DMS53 treated with DMSO at 0.1 percent for 48 hours (cell line): ENCODE data around the gene TTLL7.

ENCODE experiments used
- DNase-seq: peaks from one replicate; lab custom pipeline; 2025; ENCODE audit not compliant: unreplicated experiment; lab: John Stamatoyannopoulos, UW

TTLL7 gene, protein sequence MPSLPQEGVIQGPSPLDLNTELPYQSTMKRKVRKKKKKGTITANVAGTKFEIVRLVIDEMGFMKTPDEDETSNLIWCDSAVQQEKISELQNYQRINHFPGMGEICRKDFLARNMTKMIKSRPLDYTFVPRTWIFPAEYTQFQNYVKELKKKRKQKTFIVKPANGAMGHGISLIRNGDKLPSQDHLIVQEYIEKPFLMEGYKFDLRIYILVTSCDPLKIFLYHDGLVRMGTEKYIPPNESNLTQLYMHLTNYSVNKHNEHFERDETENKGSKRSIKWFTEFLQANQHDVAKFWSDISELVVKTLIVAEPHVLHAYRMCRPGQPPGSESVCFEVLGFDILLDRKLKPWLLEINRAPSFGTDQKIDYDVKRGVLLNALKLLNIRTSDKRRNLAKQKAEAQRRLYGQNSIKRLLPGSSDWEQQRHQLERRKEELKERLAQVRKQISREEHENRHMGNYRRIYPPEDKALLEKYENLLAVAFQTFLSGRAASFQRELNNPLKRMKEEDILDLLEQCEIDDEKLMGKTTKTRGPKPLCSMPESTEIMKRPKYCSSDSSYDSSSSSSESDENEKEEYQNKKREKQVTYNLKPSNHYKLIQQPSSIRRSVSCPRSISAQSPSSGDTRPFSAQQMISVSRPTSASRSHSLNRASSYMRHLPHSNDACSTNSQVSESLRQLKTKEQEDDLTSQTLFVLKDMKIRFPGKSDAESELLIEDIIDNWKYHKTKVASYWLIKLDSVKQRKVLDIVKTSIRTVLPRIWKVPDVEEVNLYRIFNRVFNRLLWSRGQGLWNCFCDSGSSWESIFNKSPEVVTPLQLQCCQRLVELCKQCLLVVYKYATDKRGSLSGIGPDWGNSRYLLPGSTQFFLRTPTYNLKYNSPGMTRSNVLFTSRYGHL

DNA sequence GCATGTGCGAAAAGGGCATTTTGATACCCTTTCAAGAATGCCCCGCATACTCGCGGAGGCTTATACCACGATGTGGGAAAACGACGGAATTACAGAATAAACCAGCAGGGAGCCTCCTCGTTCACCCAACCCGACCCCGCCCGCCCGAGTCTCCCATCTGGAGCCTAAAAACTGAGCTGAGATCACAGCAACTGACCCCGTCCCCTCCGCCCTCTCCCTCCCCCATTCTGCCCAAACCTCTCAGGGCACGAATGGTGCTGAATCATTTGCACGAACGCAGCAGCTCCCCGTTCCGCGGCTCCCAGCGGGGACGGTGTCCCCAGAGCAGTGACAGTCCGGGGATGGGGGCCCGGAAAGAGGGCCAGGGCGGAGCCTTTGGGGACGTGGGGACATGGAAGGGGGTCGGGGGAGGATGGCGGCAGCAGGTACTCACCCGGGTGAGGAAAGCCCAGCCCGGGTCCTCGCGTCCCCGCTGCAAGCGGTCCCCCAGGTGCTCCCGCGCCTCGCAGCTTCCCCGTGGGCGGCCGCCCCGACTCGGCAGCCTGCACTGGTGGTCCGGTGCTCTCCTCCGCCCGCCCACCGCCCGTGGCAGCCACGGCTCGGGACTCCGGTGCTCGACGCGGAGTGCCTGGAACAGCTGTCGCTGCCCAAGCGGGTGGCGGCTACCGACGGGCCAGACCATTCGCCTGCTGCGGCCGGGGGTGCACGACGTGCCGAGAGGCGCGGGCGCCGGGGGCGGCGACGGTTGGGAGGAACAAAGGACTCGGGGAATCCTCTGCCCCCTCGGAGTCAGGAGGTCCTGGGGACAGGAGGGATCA is at the start of gene TTLL7:
TTLL7 (minus strand) TSS at position 635 of the 818 bp plus-strand sequence. CDS start 46,921 bp downstream, outside the sequence.
- peak; percentile 83 for DNase-seq

DNA sequence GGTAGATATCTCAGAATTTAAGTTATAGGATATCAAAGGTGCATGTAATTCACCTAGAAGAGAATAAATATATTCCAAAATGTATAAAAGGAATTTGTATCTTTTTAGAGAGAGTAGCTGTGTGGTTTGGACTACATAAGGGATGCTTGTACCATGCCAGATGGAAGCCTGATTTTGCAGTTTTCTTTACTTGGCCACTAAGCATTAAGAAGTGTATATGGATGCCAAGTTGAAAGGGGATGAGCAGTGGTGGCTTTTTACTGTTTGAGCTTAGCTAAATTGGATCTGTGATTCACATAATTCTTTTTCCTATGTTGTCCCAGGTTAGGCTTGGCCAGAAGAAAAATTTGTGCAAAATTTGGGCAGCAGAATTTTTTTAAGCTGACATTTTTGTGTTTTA is 43.5 kb upstream of the TTLL7 start:
- DNase-seq = no peak

DNA sequence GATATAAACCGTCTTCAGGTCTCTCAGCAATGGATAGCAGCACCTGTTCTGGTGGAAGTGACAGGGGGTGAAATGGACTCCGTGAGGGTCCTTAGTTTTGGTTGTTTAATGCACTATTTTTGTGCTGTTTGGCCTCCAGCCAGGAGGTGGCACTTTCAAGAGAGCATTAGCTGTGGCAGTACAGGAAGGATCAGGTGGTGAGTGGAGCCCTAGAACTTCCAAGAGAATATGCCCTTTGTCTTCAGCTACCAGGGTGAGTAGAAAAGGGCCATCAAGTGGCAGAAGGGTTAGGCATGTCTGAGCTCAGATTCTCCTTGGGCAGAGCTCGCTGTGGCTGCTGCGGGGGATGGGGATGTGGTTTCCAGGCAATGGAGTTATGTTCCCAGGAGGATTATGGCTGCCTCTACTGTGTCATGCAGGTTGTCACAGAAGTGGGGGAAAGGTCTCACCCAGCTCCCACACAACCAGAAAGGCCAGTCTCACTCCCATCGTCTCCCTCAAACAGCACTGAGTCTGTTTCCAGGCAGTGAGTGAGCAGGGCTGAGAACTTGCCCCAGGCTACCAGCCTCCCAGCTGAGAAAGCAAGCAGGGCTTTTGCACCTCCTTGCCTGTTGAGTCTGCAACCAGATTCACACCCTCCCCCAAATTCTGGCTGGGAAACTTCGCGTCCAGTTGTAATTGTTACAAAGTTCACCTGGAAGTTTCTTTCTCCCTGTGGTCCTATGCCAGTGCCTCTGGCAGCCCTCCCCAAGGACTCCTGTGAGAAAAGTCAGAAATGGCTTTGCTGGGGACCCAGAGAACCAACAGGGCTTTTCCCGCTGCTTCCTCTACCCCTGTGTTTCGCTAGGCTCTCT is 39.1 kb upstream of the TTLL7 start:
- DNase-seq = no peak

DNA sequence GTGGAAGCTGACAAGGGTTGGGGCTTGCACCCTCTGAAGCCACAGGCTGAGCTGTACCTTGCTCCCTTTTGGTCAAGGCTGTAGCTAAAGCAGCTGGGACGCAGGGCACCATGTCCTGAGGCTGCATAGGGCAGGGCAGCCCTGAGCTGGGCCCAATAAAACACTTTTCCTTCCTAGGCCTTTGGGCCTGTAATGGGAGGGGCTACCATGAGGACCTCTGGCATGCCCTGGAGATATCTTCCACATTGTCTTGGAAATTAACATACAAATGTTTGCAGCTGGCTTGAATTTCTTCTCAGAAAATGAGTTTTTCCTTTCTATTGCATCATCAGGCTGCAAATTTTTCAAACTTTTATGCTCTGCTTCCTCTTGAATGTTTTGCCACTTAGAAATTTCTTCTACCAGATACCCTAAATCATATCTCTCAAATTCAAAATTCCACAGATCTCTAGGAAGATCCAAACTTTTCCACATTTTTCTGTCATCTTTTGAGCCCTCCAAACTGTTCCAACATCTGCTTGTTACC is 32.9 kb upstream of the TTLL7 start:
- no peak for DNase-seq

DNA sequence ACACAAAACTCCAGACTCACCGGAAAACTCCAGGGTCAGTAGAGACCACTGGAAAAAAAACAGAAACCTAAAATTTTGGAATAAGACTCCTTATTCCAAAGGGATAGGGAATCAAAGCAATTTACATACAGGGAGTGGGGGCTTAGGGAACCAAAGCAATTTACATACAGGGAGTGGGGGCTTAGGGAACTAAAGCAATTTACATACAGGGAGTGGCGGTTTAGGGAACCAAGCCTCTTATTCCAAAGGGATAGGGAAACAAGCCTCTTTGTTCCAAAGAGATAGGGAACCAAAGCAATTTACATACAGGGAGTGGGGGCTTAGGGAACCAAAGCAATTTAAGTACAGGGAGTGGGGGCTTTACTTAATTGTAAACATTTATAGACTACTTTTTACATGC is 28.4 kb upstream of the TTLL7 start:
- DNase-seq = no peak

DNA sequence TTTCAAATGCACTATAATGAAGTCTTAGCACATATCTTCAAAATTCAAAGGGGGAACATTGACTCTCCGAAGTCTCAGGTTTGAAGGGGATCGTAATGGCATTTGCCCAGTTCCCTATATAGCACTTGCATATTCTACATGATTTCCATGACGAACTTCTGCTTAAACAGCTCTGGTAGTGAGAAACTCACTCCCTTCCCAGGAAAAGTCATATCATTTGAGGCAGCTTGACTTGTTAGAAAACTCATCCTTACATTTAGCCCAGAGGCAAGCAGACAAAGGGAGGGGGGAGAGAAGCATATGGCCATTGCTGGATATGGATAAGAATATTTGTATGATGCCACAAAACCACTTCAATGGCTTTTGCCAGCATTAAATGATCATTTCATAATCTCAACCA is 27.0 kb upstream of the TTLL7 start:
- no peak for DNase-seq

DNA sequence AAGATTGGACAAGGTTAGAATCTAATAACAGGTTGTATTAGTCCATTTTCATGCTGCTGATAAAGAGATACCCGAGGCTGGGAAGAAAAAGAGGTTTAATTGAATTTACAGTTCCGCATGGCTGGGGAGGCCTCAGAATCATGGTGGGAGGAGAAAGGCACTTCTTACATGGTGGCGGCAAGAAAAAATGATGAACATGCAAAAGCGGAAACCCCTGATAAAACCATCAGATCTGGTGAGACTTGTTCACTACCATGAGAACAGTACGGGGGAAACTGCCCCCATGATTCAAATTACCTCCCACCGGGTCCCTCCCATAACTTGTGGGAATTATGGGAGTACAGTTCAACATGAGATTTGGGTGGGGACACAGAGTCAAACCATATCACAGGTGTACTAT is 22.9 kb upstream of the TTLL7 start:
- DNase-seq = no peak

DNA sequence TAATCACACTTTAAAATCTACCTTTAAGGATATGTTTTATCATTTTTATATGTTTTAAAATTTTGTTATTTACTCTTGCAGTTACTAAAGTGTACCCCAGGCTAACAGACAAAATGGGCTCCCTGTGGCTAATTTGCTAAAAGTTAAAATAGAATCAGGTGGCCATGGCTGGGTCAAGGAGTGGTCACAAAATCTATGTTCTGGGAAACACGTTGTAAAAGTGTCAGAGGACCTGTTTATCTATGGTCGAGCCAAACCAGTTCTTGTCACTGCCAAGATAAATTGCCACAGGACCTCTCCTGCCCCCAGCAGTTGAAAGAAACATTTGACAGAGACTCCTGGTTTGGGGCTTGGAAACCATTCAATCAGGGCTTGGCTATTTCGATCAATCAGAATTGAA is 21.2 kb upstream of the TTLL7 start:
- peak; percentile 45 for DNase-seq

DNA sequence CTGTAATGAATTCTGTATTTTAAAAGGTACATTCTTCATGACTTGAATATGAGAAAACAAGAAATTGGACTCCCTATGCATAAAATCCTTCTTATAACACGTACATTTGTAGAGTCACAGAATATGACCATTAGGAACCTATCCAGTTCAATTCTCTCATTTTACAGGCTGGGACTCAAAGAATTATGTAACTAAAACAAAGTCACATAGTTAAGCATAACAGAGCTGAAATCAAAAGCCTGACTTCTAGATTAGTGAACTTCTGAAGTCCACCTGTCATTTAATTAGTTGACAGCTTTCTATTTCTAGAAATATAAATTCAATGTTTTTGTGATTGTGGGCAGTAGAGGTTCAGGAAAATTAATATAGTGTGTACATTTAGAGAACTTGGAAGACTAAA is 20.3 kb upstream of the TTLL7 start:
- peak; percentile 81 for DNase-seq

DNA sequence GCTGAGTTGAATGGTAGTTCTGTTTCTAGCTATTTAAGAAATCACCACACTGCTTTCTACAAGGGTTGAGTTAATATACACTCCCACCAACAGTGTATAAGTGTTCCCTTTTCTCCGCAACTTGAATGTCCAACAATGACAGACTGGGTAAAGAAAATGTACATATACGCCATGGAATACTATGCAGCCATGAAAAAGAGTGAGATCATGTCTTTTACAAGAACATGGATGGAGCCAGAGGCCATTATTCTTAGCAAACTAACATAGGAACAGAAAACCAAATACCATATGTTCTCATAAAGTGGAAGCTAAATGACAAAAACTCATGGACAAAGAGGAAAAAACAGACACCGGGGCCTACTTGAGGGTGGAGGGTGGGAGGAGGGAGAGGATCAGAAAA is 14.8 kb upstream of the TTLL7 start:
- DNase-seq = no peak

DNA sequence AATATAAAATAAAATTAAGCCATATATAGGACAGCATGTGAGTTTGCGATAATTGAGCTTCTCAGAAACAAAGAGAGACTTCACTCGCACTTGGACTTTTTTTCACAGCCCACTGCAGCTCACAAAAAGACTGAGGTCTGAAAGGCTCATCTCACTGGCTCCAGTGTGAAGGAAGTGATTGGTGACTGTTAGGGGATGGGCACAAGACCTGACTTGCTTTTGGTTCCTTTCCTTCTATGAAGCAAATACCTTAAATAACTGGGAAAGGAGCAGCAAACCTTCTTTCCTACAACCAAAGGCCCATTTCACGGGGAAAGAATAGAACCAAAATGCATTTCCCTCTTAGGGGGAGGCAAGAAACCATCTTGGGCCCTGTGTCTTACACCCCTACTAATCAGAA is 13.1 kb upstream of the TTLL7 start:
- no peak for DNase-seq

DNA sequence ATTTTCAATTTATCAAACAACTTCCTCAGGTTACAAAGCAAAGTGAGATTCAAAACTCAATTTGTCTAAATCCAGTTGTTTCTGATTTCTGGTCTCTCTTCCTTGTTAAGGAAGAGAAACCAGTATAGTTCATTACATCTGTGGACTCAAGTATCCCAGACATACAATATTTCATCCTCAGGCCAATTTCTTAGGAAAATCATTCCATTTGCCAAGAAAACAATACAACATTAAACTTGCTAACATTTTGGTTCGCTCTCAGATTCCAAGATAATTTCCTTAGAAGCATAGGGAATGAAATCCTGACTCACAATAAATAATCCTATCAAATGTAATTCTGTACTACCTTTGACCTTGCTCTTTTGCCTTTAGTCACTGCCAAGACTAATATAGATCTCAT is 11.2 kb upstream of the TTLL7 start:
- no peak for DNase-seq

DNA sequence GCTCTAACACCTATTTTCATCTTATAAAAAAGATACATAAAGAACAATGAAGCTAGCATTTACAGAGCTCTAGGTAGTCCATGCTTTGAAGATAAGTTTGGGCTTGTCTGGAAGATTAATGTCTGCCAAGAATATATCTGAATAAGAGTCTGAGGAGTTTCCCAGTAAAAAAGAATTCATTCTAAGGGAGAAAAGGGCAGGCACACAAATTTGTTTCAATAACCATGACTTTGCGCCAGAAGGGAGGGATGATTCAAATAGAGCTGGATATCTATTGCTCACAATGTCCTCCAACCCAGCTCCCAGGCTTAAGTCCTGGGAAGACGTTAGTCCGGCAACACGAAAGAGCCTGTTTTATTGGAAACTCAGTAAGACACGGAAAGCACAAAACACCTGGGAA is 9.7 kb upstream of the TTLL7 start:
- no peak for DNase-seq

DNA sequence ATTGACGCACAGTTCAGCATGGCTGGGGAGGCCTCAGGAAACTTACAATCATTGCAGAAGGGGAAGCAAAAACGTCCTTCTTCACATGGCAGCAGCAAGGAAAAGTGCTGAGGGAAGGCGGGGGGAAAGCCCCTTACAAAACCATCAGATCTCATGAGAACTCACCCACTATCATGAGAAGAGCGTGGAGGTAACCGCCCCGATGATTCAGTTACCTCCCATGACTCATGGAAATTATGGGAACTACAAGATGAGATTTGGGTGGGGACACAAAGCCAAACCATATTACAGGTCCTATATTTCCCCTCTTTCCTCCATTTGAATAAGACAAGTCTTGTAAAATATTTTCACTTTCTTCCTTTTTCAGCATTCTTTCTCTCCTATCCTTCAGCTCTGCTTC is 7.7 kb upstream of the TTLL7 start:
- DNase-seq = no peak

DNA sequence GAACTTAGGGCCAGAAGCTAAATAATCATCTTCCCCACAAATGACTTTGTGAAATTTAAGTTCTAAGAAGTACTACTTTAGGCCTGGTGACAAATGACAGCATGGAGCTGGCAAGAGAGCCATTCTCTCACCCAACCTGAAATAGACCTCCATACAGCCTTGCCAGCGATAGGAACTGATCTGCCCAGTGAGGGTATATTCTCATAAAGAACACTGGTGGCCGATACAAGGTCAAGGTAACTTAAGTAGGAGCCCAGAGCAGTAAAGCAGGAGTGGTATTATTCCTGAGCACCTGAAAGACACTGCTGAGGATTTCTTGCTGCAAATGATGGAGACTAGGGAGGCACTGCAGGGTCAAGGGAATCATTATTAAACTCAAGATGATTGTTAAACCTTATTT is 2.6 kb upstream of the TTLL7 start:
- DNase-seq = no peak

DNA sequence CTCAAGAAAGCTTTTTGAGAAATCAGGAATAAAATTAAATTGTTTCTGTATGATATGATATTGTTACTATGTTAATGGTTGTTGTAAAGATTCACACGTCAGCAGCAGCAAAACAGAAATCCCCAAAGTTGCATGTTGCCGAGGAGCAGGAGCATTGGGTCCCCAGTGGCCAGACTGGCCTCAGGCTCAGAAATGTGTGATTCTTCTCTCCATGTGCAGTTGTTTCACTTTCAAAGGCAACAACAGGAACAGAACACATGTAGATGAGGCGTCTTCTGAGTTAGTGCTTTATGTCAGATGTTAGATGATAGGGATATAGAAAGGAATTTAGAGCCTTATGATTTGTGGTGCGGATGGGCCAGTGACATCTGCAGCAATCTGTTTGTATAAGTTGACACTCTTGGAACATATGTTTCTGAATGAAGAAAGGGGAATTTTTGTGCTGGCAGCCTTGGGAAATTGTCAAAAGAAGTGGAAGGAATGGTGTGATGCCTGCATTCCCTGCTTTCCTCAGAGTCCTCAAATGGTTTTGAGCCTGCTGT is 2.1 kb upstream of the TTLL7 start:
- no peak for DNase-seq

DNA sequence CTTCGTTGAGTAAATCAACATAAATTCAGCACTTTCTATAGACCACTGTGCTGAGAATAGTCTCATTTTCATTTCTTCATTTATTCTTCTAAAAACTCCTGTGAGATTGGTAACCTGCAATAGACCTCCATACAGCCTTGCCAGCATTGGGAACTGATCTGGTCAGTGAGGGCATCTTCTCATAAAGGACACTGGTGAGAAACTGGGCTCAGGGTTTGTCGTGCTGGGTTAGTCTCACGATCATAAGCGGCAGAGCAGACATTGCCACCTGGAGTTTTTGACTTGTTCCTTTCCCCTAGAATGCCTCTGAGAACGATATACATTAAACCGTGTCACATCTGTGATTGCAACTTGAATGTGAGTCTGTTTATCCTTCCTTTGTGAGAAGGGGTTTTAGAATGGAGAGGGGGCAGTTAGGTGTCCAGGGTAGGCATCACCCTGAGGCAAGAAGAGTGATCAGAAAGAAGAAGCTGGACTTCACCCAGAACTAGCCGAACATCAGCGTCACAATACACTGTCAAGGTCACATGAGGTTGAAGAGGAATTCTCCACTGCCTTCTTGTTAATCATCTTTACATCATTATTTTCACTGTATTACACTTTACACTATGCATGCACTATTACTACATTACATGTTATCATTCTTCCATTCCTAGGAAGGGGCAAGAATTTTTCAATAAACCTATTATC is 1.4 kb upstream of the TTLL7 start:
- no peak for DNase-seq

DNA sequence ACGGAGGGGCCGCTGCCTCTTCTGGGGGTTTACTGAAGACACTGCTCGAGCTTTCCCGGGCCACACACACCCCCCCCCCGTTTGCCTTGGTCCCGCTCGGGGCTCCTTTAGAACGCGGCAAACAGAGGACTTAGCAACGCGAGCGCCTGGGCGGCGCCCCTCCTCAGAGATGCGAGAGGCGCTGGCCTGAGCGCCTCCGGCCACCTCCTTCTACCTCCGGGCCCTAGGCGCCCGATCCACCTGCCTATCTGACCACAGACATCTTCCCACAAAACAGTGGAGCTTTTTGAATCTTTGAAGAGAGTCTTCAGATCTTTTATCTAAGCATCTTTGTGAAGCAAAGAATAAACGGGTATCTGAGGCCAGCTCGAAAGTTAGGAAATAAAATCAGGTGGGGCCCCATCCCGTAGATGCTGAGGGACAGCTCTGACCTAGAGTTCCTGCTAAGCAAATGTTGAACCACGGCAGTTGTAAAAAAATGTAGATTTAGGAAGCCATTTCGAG is 436 bp upstream of the TTLL7 start:
- peak; percentile 83 for DNase-seq

DNA sequence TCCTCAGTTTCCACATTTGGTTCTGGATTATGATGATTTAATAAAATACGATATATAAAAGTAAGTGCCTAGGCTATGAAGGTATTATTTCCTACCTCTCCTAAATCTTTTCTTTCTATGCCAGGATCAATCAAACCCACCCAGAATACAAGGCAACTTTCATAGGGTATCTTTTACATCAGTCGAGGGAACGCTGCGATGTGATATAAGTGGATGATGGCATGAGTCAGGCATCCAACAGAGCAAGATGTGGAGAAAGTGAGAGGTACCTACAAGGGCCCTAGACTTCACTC is 781 bp downstream of the TTLL7 start:
- no peak for DNase-seq
